IPS DF 4.7 (cell line): Measurements from ENCODE around the gene AATK.

Experiments
- DNase-seq: peaks from one replicate; pipeline ENCODE4 v3.0.0-alpha.2; 2013; ENCODE audit warnings: low spot score; ENCODE audit errors: extremely low read depth

The AATK gene

DNA sequence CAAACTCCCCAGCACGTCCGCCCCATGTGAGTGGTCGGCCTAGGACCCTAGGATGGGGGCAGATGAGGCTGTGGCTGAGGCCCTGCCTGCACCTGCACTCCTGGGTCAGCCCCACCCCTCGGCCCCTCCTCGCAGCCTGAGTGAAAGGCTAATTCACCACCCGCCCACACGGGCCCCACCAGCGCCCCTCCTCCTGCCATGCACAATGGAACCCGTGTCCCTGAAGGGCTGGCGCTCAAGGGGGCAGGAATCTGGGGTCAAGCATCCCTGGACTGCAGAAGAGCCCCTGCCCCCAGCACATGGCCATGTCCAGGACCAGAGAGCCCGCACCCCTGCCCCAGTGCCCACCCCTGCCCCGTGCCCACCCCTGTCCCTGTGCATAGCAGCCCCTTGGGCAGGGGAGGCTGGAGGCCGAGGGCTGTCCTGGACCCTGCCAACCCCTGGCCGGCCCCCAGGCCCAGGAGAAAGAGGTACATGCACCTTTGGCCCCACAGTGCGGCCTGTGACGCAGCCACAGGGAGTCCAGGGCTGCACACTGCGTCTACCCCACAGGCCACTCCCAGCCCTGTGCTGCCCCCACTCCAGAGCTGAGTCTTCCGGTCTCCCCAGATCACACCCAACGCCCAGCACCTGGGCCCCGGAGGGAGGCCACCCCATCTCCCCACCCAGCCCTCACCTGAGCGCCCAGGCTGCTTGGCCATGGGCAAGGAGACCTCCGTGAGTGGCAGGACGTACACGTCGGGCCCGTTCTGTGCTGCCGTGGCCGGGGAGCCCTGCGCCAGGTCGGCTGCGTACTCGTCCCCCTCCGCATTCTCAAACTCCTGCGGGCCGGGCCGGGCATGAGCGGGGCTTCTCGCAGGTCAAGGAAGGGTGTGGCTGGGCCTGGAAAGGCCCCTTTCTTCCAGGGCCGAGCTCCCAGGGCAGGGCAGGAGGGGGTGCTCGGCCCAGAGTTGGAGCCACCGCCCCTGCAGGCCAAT lies 35.3 kb downstream of the AATK start:
- DNase-seq = no peak

GRCh38 chr17:81129711-81130367 lies 36.2 kb downstream of the AATK start:
- no peak for DNase-seq

DNA sequence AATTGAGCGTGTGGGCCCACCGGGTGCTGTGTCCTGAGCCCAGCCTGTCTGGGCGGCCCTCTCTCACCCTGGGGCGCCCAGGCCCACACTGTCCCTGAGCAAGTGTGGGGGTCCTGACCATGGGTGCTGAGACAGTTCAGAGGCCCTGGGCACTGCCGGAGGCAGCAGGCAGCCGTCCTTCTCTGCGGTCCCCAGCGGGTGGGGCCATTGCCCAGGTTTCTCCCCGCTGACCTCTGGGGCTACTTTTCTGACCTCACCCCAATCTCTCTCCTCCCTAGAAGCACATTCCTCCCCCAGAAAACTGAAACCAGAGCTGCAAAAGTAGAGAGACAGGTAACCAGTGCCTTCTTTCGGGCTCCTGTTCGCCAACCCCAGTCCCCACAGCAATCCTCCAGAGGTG lies 36.7 kb downstream of the AATK start:
- no peak for DNase-seq

- no peak for DNase-seq
Measured at GRCh38 chr17:81128774-81129173, 37.2 kb downstream of the AATK start.

GRCh38 chr17:81128338-81128737 lies 37.7 kb downstream of the AATK start:
- DNase-seq = no peak

GRCh38 chr17:81127526-81128177 lies 38.4 kb downstream of the AATK start:
- DNase-seq = no peak

DNA sequence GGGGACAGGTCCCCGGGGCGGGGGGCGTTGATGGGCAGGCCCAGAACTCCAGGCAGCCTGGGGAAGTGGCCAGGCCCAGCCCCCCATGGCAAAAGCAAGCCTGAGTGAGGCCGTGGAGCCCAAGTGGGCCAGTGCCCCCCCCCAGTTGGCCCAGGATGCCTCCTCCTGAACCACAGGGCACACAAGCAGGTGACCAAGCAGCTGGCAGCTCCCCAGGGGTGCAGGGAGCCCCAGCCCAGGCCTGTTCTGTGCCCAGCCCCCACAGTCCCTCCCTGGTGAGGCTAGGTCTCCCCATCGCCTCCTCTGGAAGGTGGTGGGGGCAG lies 38.9 kb downstream of the AATK start:
- DNase-seq = no peak

- DNase-seq = no peak
Measured at GRCh38 chr17:81126281-81127132, 39.5 kb downstream of the AATK start.

- DNase-seq = no peak
Measured at GRCh38 chr17:81125573-81126081, 40.4 kb downstream of the AATK start.

GRCh38 chr17:81124377-81124776 lies 41.6 kb downstream of the AATK start:
- DNase-seq = no peak

- DNase-seq = no peak
Measured at GRCh38 chr17:81123052-81124048, 42.7 kb downstream of the AATK start.

- no peak for DNase-seq
Measured at GRCh38 chr17:81121841-81122733, 43.9 kb downstream of the AATK start.

GRCh38 chr17:81120695-81121621 lies 45.1 kb downstream of the AATK start:
- DNase-seq = no peak

GRCh38 chr17:81120149-81120484 lies 45.9 kb downstream of the AATK start:
- no peak for DNase-seq

- DNase-seq = peak; percentile 53
Measured at GRCh38 chr17:81119223-81120148, 46.5 kb downstream of the AATK start.

DNA sequence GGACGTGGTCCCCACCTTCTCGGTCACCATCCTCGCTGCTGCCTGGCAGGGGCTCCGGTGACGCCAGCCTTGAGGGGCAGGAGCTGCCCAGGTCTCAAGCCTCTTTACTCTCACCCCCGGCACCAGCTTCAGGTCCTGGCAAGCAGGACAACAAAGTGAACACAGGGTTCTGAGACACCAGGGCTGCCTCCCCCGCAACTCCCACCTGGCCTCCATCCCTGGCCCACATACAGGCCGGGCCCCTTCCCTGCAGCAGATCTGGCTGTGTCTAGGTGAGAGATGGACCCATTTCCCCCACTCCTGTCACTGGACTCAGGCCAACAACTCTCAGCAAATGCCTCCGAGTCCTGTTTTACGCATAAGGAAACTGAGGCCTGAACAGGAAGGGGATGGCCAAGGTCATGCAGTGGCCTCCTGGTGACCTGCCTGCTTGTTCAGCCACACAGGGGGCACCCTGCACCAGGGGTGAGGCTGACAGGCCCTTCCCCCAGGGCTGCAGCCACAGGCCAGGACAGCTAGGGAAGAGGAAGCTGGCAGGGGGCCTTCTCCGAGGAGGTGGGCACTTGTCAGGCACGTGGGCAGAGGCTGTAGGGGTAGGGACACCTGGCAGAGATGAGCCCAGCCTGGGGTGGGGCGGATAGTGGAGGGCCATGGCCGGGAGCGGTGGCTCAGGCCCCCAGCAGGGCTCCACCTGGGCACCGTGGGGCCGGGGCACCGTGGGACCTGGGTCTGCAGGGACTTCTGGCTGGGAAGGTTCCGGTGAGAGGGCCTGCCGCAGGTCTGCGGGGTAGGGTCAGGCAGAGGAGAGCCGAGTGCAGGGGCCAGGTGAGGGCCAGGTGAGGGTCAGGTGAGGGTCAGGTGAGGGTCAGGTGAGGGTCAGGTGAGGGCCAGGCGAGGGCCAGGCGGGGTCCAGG lies 47.5 kb downstream of the AATK start:
- no peak for DNase-seq
